D341Med (cell line): ENCODE measurements around the gene HSF2BP.
"Not testable (repeated sequence)": the region's sequence is repeated elsewhere in the genome, so short reads cannot be mapped to it uniquely, and the experiment has no call there.

ENCODE experiments used
- DNase-seq: peaks from one replicate; pipeline ENCODE4 v3.0.0; 2012; ENCODE audit warnings: low spot score

The HSF2BP gene

DNA sequence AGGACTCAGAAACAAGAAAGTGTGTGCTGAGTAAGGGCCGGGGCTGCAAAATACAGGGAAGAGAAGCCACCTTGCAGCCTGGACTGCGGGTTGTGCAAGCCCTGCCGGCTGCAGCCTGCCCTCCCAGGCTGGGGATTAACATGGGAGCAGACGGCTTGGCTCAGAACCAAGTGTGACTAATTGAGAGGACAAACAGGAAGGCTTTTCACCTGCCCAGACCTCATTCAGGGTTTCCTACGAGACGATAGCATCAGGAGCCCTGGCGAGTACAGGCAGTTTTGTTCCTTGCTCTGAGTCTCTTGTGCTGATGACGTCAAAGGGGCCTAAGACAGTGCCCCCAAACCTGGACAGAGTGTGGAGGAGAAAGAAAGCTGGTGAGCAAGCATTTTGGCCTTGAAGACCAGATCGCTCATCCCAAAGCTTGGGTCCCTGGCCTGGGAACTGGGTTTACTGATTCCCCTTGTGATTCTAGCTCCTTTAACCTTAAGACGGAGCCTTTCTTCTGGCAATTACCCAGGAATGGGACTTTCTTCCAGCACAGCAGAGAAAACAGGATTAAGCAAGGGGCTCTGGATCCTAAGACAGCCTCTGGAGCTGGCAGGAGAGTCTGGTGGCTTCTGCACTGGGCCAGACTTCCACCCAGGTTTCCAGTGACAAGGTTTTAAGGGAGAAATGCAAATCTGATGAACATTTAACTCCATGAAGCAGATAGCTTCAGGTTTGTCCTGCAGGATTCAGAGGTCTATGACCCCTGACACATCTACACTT, 142.2 kb downstream of the HSF2BP start:
- not testable (repeated sequence) for DNase-seq

- not testable (repeated sequence) for DNase-seq
Measured at GRCh38 chr21:43516295-43516847, 142.9 kb downstream of the HSF2BP start.

DNA sequence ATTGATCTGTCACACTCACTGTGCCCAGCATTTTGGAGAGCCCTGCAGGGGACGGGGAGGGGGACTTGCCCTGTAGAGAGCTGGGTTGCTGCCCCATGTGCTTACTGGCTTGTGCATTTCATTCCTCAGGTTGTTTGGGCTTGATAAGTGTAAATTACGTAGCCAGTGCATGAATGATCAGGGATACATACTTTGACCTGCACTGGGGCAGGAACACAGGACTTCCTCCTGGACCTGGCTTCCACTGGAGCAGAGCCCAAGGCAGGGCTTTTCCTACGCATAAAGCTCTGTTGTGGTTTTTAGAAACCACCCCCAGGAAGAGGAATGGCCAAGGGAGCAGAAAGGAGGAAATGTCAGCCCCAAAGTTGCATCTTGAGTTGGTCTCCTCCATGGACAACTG, 144.5 kb downstream of the HSF2BP start:
- not testable (repeated sequence) for DNase-seq

GRCh38 chr21:43513023-43513422, 146.3 kb downstream of the HSF2BP start:
- DNase-seq = not testable (repeated sequence)

GRCh38 chr21:43511209-43511608, 148.1 kb downstream of the HSF2BP start:
- DNase-seq = not testable (repeated sequence)

GRCh38 chr21:43510669-43511068, 148.6 kb downstream of the HSF2BP start:
- DNase-seq = not testable (repeated sequence)

DNA sequence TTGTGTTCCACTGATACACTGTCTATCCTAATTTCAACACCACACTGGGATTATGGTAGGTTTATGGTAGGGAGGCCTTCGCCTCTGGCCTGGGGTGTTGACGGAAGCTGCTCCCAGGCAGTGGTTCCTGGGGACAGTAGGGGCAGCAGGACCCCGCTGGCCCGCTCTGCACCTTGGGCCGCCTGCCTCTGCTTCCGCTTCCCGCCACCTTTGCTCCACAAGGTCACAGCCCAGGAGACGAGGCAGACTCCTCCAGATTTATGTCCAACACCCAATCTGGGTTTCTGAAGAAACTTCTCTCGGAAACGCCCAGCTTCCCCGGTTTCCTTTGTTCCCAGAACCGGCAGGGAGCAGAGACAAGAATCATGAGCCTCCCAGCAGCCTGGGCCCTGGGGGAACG, 155.4 kb downstream of the HSF2BP start:
- DNase-seq = not testable (repeated sequence)

GRCh38 chr21:43503075-43503750, 156.1 kb downstream of the HSF2BP start:
- not testable (repeated sequence) for DNase-seq

GRCh38 chr21:43502407-43503071, 156.7 kb downstream of the HSF2BP start:
- DNase-seq = not testable (repeated sequence)

- DNase-seq = not testable (repeated sequence)
Measured at GRCh38 chr21:43498924-43499323, 160.4 kb downstream of the HSF2BP start.

GRCh38 chr21:43498065-43498464, 161.2 kb downstream of the HSF2BP start:
- not testable (repeated sequence) for DNase-seq

- not testable (repeated sequence) for DNase-seq
Measured at GRCh38 chr21:43494279-43495012, 164.8 kb downstream of the HSF2BP start.

GRCh38 chr21:43493471-43493870, 165.8 kb downstream of the HSF2BP start:
- not testable (repeated sequence) for DNase-seq

DNA sequence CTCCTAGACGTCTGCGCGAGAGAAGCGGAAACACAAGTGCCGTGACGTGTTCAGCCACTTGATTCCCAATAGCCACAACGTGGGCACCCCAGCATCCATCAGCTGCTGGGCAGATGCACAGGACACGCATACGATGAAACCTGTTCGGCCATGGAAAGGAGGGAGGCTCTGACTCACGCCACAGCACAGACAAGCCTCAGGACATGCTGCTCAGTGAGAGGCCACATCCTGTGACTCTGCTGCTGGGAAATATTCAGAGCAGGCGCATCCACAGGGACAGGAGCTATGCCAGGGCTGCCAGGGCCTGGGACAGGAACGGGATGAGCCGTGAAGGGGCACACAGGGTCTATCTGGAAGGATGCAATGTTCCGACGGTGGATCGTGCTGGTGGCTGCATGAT, 171.1 kb downstream of the HSF2BP start:
- not testable (repeated sequence) for DNase-seq

- not testable (repeated sequence) for DNase-seq
Measured at GRCh38 chr21:43486051-43486450, 173.2 kb downstream of the HSF2BP start.

GRCh38 chr21:43485016-43485415, 174.3 kb downstream of the HSF2BP start:
- not testable (repeated sequence) for DNase-seq

- DNase-seq = not testable (repeated sequence)
Measured at GRCh38 chr21:43479197-43479596, 180.1 kb downstream of the HSF2BP start.
